T-helper 2 cell treated with Interferon-gamma antibody and Interleukin-4, amounts not matched to agents 5 μg/mL and 100 μg/mL, for 36 hours (primary cell): ENCODE results near the gene CAND1.

Experiments
- DNase-seq: peaks from one replicate; pipeline ENCODE4 v3.0.0; 2021; ENCODE audit warnings: low spot score
- H3K27ac Mint-ChIP-seq: one replicate; pipeline ENCODE4 v1.8.0; 2021; ENCODE audit warnings: mild to moderate bottlenecking, mixed read lengths
- H3K27me3 Mint-ChIP-seq: one replicate; pipeline ENCODE4 v1.8.0; 2021; ENCODE audit warnings: low read depth, mixed read lengths
- H3K36me3 Mint-ChIP-seq: one replicate; pipeline ENCODE4 v1.8.0; 2021; ENCODE audit warnings: low read depth, mixed read lengths
- H3K4me1 Mint-ChIP-seq: one replicate; pipeline ENCODE4 v1.8.0; 2021; ENCODE audit warnings: low read depth, mixed read lengths
- H3K4me3 Mint-ChIP-seq: one replicate; pipeline ENCODE4 v1.8.0; 2022; ENCODE audit warnings: mild to moderate bottlenecking, moderate library complexity, mixed read lengths
- H3K9me3 Mint-ChIP-seq: one replicate; pipeline ENCODE4 v1.8.0; 2021; ENCODE audit warnings: mixed read lengths

CAND1 gene

GRCh38 chr12:67299526-67299925, 30.4 kb downstream of the CAND1 start:
- Mint-ChIP-seq H3K4me1 (peaks cover 2% of the 10 kb centered on the region), H3K36me3 (peaks cover 50% of the 10 kb centered on the region), H3K27me3 (no peaks in the 10 kb centered on the region), H3K9me3 (no peaks in the 10 kb centered on the region), H3K4me3 (no peak overlapping the region), H3K27ac (no peak overlapping the region)
- no peak for DNase-seq

- no peak for DNase-seq
- Mint-ChIP-seq H3K27me3 (no peaks in the 10 kb centered on the region), H3K4me3 (no peak overlapping the region), H3K4me1 (peaks cover 2% of the 10 kb centered on the region), H3K27ac (no peak overlapping the region), H3K36me3 (peaks cover 51% of the 10 kb centered on the region), H3K9me3 (no peaks in the 10 kb centered on the region)
Observed at GRCh38 chr12:67299926-67300325, 30.8 kb downstream of the CAND1 start.

DNA sequence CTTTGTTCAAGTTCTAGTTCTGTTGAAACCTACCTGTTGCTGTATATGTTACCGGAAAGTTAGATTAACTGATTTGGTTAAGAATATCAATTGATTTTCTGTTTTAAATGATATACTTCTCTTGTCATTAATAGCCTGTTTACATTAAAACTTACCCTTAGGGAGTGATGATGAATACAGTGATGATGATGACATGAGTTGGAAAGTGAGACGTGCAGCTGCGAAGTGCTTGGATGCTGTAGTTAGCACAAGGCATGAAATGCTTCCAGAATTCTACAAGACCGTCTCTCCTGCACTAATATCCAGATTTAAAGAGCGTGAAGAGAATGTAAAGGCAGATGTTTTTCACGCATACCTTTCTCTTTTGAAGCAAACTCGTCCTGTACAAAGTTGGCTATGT, 33.0 kb downstream of the CAND1 start:
- H3K36me3 Mint-ChIP-seq = peaks cover 61% of the 10 kb centered on the region
- no peaks in the 10 kb centered on the region for H3K27me3 Mint-ChIP-seq
- H3K4me1 Mint-ChIP-seq = peaks cover 2% of the 10 kb centered on the region
- no peak for DNase-seq
- no peak overlapping the region for H3K27ac Mint-ChIP-seq
- no peaks in the 10 kb centered on the region for H3K9me3 Mint-ChIP-seq
- no peak overlapping the region for H3K4me3 Mint-ChIP-seq

DNA sequence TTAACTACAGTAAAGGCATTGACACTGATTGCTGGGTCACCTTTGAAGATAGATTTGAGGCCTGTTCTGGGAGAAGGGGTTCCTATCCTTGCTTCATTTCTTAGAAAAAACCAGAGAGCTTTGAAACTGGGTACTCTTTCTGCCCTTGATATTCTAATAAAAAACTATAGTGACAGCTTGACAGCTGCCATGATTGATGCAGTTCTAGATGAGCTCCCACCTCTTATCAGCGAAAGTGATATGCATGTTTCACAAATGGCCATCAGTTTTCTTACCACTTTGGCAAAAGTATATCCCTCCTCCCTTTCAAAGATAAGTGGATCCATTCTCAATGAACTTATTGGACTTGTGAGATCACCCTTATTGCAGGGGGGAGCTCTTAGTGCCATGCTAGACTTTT, 36.4 kb downstream of the CAND1 start:
- Mint-ChIP-seq H3K36me3 (peaks cover 68% of the 10 kb centered on the region), H3K27ac (no peak overlapping the region), H3K9me3 (no peaks in the 10 kb centered on the region), H3K4me1 (peaks cover 2% of the 10 kb centered on the region), H3K4me3 (no peak overlapping the region), H3K27me3 (no peaks in the 10 kb centered on the region)
- DNase-seq = no peak

DNA sequence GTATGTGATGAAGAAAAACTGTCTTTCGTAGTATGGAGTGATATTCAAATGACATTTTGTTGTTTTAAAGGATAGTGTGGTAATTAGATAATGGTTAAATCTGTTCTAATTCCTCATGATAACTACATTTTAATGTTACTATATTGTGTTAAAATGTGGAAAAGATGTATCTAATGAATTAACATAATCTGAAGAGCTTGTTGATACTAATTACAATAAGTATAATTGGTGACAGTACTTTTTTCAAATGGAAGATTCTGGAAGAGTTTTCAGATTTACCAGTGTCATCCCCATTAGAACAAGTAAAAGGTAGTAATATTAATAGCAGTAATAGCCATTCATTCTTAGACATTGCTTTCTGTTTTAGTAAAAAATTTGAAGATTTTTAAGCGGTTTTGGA, 37.6 kb downstream of the CAND1 start:
- H3K36me3 Mint-ChIP-seq = peaks cover 76% of the 10 kb centered on the region
- DNase-seq = no peak
- no peaks in the 10 kb centered on the region for H3K9me3 Mint-ChIP-seq
- peaks cover 2% of the 10 kb centered on the region for H3K4me1 Mint-ChIP-seq
- no peaks in the 10 kb centered on the region for H3K27me3 Mint-ChIP-seq
- no peak overlapping the region for H3K4me3 Mint-ChIP-seq
- H3K27ac Mint-ChIP-seq = no peak overlapping the region

DNA sequence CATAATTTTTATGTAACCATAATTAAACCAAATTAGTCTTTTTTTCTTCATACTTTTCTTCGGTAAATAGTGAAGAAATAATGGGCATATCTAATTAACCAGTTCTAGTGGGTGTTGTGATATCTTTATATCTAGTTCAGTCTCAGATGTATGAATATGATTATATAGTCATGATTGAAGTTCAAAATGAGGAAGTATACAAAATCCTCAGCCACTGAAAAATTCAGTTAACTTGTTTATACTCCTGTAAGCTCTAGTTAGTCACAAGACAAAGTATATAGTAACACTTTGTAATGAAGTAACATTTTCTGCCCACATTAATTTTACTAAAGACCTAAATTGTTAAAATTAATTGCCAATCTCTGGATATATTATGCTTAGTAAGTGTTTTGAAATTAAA, 46.5 kb downstream of the CAND1 start:
- Mint-ChIP-seq H3K27me3 (no peaks in the 10 kb centered on the region), H3K27ac (no peak overlapping the region), H3K9me3 (no peaks in the 10 kb centered on the region), H3K4me3 (no peak overlapping the region), H3K36me3 (peaks cover 61% of the 10 kb centered on the region), H3K4me1 (peaks cover 2% of the 10 kb centered on the region)
- no peak for DNase-seq

DNA sequence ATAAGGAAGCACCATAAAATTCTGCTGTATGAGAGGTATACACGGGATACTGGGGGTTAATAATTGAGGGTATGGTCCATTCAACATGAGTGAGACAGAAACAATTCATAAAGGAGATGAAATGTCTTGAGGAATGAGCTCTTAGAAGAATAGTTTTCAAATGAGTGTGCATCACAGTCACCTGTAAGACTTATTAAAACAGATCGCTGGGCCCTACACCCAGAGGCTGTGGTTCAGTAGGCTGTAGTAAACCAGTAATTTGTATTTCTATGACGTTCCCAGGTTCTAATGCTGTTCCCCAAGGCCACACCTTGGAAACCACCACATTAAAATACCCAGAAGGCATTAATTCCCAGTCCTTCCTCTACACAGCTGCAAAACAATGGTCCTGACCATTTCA, 49.6 kb downstream of the CAND1 start:
- Mint-ChIP-seq H3K4me1 (peaks cover 2% of the 10 kb centered on the region), H3K9me3 (no peaks in the 10 kb centered on the region), H3K27ac (no peak overlapping the region), H3K36me3 (peaks cover 53% of the 10 kb centered on the region), H3K4me3 (no peak overlapping the region), H3K27me3 (no peaks in the 10 kb centered on the region)
- DNase-seq = no peak

DNA sequence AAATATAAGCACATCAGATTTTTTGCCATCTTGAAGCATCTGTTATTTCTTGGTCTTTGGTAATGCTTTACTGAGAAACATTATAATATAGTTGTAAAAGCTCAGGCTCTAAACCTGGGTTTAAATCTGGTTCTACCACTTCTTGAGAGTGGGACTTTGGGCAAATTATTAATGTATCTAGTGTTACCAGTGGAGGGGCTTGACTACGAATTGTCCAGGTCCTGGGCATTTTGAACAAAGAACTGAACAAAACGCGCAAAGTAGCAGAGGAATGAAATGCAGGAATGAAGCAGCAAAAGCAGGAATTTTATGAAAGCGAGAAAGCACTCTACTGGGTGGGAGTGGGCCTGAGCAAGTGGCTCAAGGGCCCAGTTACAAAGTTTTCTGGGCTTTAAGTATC, 50.8 kb downstream of the CAND1 start:
- no peak for DNase-seq
- Mint-ChIP-seq H3K36me3 (peaks cover 43% of the 10 kb centered on the region), H3K27me3 (no peaks in the 10 kb centered on the region), H3K4me1 (no peaks in the 10 kb centered on the region), H3K4me3 (no peak overlapping the region), H3K27ac (no peak overlapping the region), H3K9me3 (no peaks in the 10 kb centered on the region)

DNA sequence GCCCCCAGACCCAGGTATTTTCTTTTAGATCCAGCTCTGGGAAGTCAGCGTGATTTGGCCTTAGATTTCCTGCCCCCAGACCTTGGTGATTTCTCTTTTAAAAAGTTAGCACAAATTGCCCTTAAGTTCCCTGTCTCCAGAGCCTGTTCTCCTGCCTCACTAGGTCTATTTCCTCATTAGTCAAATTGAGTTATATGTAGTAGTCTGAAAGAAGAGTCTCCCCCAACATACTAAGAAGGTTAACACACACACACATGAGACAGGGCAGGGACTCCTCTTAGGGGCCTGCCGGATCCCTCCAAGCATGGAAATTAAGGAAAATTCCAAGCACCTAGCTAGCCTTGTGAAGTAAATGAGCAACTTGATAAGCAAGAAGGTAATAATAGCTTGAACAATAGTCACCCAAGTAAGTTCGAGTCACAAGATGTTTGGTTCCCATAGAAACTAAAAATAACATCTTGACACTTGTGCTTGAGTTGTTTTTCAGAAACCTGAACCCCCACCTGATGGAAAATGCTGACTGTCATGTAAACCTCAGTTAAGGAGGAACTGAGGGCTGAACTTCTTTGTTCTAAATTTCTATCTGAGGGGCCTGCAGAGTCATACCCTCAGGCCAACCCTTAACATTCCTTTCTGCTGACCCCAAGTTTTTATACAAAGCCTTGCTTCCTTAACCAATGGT, 51.6 kb downstream of the CAND1 start:
- Mint-ChIP-seq H3K27me3 (no peaks in the 10 kb centered on the region), H3K27ac (no peak overlapping the region), H3K4me1 (no peaks in the 10 kb centered on the region), H3K4me3 (no peak overlapping the region), H3K9me3 (no peaks in the 10 kb centered on the region), H3K36me3 (peaks cover 42% of the 10 kb centered on the region)
- DNase-seq = no peak

DNA sequence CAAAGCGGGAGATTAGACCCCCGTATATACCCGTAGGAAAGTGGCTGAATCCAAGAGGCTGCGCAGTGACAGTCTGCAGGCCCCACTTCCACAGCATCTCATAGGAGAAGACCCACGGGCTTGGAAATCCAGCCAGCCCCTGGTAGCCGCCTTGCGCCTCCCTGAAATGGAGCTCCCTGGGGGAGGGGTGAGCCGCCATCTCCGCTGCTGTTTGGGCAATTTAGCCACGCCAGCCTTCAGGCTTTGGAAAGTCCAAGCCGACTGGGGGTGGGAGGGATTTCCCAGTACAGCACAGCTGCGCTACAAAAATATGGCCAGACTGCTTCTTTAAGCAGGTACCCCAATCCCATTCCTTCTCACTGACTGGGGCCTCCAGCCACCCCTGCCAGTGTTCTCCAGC, 53.4 kb downstream of the CAND1 start:
- Mint-ChIP-seq H3K4me3 (no peak overlapping the region), H3K36me3 (peaks cover 35% of the 10 kb centered on the region), H3K27ac (no peak overlapping the region), H3K4me1 (no peaks in the 10 kb centered on the region), H3K27me3 (no peaks in the 10 kb centered on the region), H3K9me3 (no peaks in the 10 kb centered on the region)
- no peak for DNase-seq

GRCh38 chr12:67323007-67323406, 53.8 kb downstream of the CAND1 start:
- no peaks in the 10 kb centered on the region for H3K27me3 Mint-ChIP-seq
- no peaks in the 10 kb centered on the region for H3K9me3 Mint-ChIP-seq
- H3K36me3 Mint-ChIP-seq = peaks cover 33% of the 10 kb centered on the region
- H3K4me1 Mint-ChIP-seq = no peaks in the 10 kb centered on the region
- H3K27ac Mint-ChIP-seq = no peak overlapping the region
- H3K4me3 Mint-ChIP-seq = no peak overlapping the region
- no peak for DNase-seq

- Mint-ChIP-seq H3K4me3 (no peak overlapping the region), H3K27me3 (no peaks in the 10 kb centered on the region), H3K36me3 (peaks cover 8% of the 10 kb centered on the region), H3K9me3 (no peaks in the 10 kb centered on the region), H3K4me1 (peaks cover 5% of the 10 kb centered on the region), H3K27ac (no peak overlapping the region)
- no peak for DNase-seq
Observed at GRCh38 chr12:67326637-67327036, 57.5 kb downstream of the CAND1 start.

GRCh38 chr12:67327466-67327865, 58.3 kb downstream of the CAND1 start:
- Mint-ChIP-seq H3K36me3 (peaks cover 2% of the 10 kb centered on the region), H3K27ac (no peak overlapping the region), H3K4me1 (peaks cover 5% of the 10 kb centered on the region), H3K4me3 (no peak overlapping the region), H3K9me3 (no peaks in the 10 kb centered on the region), H3K27me3 (no peaks in the 10 kb centered on the region)
- DNase-seq = no peak

GRCh38 chr12:67331123-67331522, 62.0 kb downstream of the CAND1 start:
- no peak for DNase-seq
- H3K9me3 Mint-ChIP-seq = no peaks in the 10 kb centered on the region
- no peak overlapping the region for H3K27ac Mint-ChIP-seq
- H3K27me3 Mint-ChIP-seq = peaks cover 4% of the 10 kb centered on the region
- H3K36me3 Mint-ChIP-seq = no peaks in the 10 kb centered on the region
- H3K4me1 Mint-ChIP-seq = peaks cover 5% of the 10 kb centered on the region
- no peak overlapping the region for H3K4me3 Mint-ChIP-seq

DNA sequence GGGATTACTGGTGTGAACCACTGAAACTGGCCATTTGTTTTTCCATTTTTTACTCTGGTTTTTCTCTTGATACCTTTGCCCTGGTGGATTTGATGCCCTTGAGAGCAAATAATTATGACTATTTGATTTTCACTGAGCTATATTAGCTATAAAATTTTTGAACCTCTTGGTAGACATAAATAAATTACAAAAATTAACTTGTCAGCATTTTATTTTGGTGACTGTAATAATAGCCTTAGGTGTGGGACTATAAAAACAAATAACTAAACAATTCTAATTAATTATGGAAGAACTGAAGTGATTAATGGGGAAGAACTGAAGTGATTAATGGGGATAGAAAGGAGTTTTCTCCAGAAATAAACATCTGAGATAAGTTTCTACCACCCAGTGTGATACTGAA, 62.7 kb downstream of the CAND1 start:
- H3K9me3 Mint-ChIP-seq = peaks cover under 1% of the 10 kb centered on the region
- no peaks in the 10 kb centered on the region for H3K36me3 Mint-ChIP-seq
- no peak overlapping the region for H3K4me3 Mint-ChIP-seq
- DNase-seq = no peak
- H3K27ac Mint-ChIP-seq = no peak overlapping the region
- peaks cover 4% of the 10 kb centered on the region for H3K27me3 Mint-ChIP-seq
- H3K4me1 Mint-ChIP-seq = peaks cover 5% of the 10 kb centered on the region
